Spleen (tissue), 7 donors: Measurements from ENCODE around the gene OR1L8.

Experiments used
- POLR2A ChIP-seq, 3 donors: fragments of 450-650 bp; IDR thresholded peaks; one replicate each; pipeline ENCODE4 v1.5.1; 2017; ENCODE audit warnings: antibody characterized with exemption in 3 of 3, mild to moderate bottlenecking in 1 of 3
- POLR2AphosphoS5 ChIP-seq, 3 donors: sonication (generic); formaldehyde crosslinking; IDR thresholded peaks; one replicate each; pipeline ENCODE4 v1.5.1; 2017; ENCODE audit warnings: antibody characterized with exemption in 3 of 3
- TF ChIP-seq, protein P1 (sequence below), 11 experiments: fragments of 200-600 bp in 7 of 11; fragments of 450-650 bp in 4 of 11; sonication (generic) in 4 of 11; IDR thresholded peaks in 8 of 11; conservative IDR thresholded peaks in 3 of 11; 1 replicate in 7 of 11; 2 replicates in 4 of 11; pipeline versions ENCODE4 v1.4.0 to v1.8.0; 2016 to 2021; ENCODE audit warnings: antibody characterized with exemption in 11 of 11, inconsistent platforms in 4 of 11, mild to moderate bottlenecking in 1 of 11
- donor health status: DM: no; HTN: no; CAD: no; lungs with moderate emphysema.
- donor health status: DM: no; HTN: no; CAD: no.
- donor health status: DM: no; HTN: no; CAD: no.

DNA sequence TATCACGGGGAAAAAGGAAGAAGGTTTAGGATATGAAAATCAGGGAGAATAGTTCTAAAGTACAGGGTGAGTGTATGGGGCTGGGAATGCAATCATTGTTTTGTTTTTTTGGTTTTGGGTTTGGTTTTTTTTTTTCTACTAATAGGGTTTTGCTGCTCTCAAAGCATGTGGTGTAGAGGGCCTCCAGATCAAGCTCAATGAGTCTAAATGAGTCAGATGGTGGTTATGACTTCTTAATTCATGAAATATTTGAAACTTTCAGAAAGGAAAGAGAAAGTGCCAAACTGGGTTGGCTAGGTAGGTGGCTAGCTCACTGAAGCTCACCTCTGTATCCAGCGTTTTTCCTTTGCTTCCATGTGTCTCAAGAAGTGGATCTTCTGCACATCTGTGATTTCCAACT is 10.7 kb downstream of the OR1L8 start:
- TF ChIP-seq, protein P1, sequence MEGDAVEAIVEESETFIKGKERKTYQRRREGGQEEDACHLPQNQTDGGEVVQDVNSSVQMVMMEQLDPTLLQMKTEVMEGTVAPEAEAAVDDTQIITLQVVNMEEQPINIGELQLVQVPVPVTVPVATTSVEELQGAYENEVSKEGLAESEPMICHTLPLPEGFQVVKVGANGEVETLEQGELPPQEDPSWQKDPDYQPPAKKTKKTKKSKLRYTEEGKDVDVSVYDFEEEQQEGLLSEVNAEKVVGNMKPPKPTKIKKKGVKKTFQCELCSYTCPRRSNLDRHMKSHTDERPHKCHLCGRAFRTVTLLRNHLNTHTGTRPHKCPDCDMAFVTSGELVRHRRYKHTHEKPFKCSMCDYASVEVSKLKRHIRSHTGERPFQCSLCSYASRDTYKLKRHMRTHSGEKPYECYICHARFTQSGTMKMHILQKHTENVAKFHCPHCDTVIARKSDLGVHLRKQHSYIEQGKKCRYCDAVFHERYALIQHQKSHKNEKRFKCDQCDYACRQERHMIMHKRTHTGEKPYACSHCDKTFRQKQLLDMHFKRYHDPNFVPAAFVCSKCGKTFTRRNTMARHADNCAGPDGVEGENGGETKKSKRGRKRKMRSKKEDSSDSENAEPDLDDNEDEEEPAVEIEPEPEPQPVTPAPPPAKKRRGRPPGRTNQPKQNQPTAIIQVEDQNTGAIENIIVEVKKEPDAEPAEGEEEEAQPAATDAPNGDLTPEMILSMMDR (IDR thresholded peaks at IDR 0.05 in 8 of 11, conservative IDR thresholded peaks at IDR 0.05 in 3 of 11): no peak
- no peak for TF ChIP-seq POLR2A (IDR thresholded peaks at IDR 0.05)
- TF ChIP-seq POLR2AphosphoS5 (IDR thresholded peaks at IDR 0.05): no peak
